ENCODE measurements around the gene ASTL. TPM values are rescaled to one million over a fixed set of nuclear protein-coding genes. Genes with fewer than 3 reads are reported as not detected.
A peak's percentile ranks its signal among the peaks of the same experiment; 100 is the strongest.

Gene ASTL
- total RNA-seq, 1 experiment from 2014 or later = 0.34 TPM

DNA sequence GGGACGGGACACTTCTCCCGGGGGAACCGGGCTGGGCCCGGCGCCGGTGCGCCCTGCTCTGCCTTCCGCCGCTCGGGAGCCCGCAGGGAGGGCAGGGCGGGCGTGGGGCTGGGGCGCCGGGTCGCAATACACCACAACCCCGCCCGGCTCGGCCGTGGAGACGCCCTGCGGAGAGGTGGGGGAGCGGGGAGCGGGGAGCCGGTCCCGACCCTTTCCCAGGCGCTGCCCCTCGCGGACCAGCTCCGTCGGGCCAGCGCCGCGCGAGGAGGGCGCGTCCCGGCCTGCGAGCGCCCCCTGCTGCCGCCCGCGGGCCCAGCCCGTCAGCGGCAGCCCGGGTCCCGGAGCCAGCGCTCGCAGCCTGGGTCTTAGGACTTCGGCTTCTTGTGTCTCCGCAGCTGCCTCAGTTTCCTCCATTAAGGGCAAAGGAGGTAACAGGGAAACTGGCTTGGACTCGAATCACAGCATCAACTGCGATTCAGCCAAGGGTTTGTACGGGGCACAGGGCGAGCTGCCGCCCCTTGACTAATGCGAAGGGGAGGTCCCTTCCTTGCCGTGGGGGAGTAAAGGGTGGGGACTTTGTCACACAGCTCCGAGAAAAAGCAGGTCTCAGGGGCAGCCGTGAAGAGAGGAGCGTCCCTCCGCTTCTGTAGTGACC, 21.3 kb downstream of the ASTL start:
- POLR2A ChIA-PET = no interaction called here
- Histone ChIP-seq H2AFZ (ENCODE audit: low read depth, low read length, poor library complexity, severe bottlenecking) (no peak overlapping the region), H3K79me2 (ENCODE audit: insufficient read depth, low read length) (no peaks in the 10 kb centered on the region), H3K9ac (ENCODE audit: low read length) (peak overlapping the region; percentile 51), H3K27ac (ENCODE audit: low read depth, low read length) (peak overlapping the region; percentile 56), H3K9me3 (ENCODE audit: control insufficient read depth in 1 of 2, insufficient read depth in 1 of 2, low read depth in 1 of 2, low read length in 2 of 2) (no peaks in the 10 kb centered on the region), H3K4me3 (replicated peaks in 1 of 2; ENCODE audit: low read depth in 1 of 2, low read length in 2 of 2) (peak overlapping the region; percentile 36 to 60), H3K9me2 (ENCODE audit: insufficient read depth) (no peaks in the 10 kb centered on the region), H3K4me2 (ENCODE audit: low read length) (peak overlapping the region; percentile 86), H3K27me3 (ENCODE audit: insufficient read depth, low read length) (0 out of 2 replicates have a peak, but pooled peaks cover 3% of the 10 kb centered on the region), H4K20me1 (ENCODE audit: insufficient read depth) (no peaks in the 10 kb centered on the region), H3K4me1 (ENCODE audit: control insufficient read depth in 1 of 2, insufficient read depth in 2 of 2, low read length in 2 of 2) (peaks cover 11 to 16% of the 10 kb centered on the region in 2 experiments), H3K36me3 (ENCODE audit: control insufficient read depth in 1 of 2, insufficient read depth in 2 of 2, low read length in 2 of 2) (no peaks in the 10 kb centered on the region)
- BruUV-seq (replicated peaks) = no TSS peak
- CTCF ChIA-PET = interaction anchor here (0.6 to 2.1 kb wide), 11 partner anchors 17 to 150 kb away, joined by 3 to 14 read pairs (median 4); partner anchors contain the start of gene ASTL
- TF ChIP-seq CBX3 (IDR thresholded peaks at IDR 0.05; ENCODE audit: low read depth) (no peak), TCF7L2 (IDR thresholded peaks at IDR 0.05; ENCODE audit: borderline replicate concordance, extremely low read depth, insufficient read depth, insufficient read length) (no peak), ZFX (IDR thresholded peaks at IDR 0.05) (peak; percentile 69; the same call in 1 of the 2 replicates), RAD21 (IDR thresholded peaks at IDR 0.05; ENCODE audit: low read depth) (peak; percentile 50)
- TF ChIP-seq, protein P1, sequence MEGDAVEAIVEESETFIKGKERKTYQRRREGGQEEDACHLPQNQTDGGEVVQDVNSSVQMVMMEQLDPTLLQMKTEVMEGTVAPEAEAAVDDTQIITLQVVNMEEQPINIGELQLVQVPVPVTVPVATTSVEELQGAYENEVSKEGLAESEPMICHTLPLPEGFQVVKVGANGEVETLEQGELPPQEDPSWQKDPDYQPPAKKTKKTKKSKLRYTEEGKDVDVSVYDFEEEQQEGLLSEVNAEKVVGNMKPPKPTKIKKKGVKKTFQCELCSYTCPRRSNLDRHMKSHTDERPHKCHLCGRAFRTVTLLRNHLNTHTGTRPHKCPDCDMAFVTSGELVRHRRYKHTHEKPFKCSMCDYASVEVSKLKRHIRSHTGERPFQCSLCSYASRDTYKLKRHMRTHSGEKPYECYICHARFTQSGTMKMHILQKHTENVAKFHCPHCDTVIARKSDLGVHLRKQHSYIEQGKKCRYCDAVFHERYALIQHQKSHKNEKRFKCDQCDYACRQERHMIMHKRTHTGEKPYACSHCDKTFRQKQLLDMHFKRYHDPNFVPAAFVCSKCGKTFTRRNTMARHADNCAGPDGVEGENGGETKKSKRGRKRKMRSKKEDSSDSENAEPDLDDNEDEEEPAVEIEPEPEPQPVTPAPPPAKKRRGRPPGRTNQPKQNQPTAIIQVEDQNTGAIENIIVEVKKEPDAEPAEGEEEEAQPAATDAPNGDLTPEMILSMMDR (IDR thresholded peaks at IDR 0.05 in 2 of 3, conservative IDR thresholded peaks at IDR 0.05 in 1 of 3; ENCODE audit: borderline replicate concordance in 1 of 3, insufficient read depth in 1 of 3, low read depth in 2 of 3, low read length in 2 of 3) = peak in 2 of 3 experiments; percentile 63 to 73; a peak in 4 of 6 replicates
- TF ChIP-seq, protein P2, sequence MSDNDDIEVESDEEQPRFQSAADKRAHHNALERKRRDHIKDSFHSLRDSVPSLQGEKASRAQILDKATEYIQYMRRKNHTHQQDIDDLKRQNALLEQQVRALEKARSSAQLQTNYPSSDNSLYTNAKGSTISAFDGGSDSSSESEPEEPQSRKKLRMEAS (IDR thresholded peaks at IDR 0.05) = peak; percentile 28; the same call in 1 of the 2 replicates
- DNase-seq (ENCODE audit: low read depth, low spot score) (no peak), ATAC-seq (peak; percentile 86)
- intact Hi-C loops (cut with micrococcal nuclease) = loop anchor here (2.0 kb wide), 1 partner anchor 124 kb away; no protein-coding TSS in a partner anchor
- RAD21 ChIA-PET (ENCODE audit: low non-redundant PET in 1 of 2, low total read pairs in 2 of 2, uncharacterized antibody in 2 of 2, unreplicated experiment in 2 of 2) = interaction anchor here (0.6 to 1.0 kb wide), 2 partner anchors 146 to 150 kb away, joined by 3 read pairs; no protein-coding TSS in a partner anchor
